G401.6 (cell line): ENCODE results near the gene TRIM17.

ENCODE experiments used
- FAIRE-seq: peaks from 2 replicates; lab custom pipeline; 2012; peaks lifted over from hg19 to GRCh38; lab: Jason Lieb, UNC

Gene TRIM17

DNA sequence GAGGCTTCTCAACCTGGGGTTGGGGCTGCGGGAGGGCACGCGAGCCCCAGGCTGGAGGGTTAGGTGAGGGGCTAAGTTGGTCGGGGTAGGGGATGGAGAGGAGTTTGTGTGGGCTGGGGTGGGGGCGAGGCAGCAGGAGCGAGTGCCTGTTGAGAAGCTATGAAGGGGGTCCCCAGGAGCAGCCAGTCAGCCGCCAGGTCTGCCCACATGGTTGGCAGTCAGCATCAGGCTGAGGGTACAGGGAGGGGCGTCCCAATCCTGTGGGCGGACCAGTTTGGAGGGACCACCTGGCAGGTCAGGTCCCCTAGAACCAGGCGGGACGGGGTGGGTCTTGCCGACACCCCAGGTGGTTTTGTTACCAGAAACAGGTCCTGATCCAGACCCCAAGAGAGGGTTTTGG is 400 bp upstream of the TRIM17 start:
- no peak for FAIRE-seq

DNA sequence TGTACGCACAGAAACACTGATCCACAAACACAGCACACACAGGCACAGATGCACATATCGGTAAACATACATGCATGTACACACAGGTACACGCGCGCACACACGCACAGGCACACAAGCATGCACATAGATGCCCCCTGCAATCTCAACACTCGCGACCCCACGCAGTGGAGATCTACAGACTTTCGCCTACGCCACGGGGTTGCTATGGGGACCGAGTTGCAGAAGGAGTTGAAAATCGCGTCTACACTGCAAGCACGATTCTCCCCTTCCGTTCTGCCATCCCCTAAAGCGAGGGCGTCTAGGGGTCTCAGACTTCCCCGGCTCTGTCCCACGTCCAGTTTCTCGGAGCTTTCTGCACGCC is 826 bp downstream of the TRIM17 start:
- no peak for FAIRE-seq

DNA sequence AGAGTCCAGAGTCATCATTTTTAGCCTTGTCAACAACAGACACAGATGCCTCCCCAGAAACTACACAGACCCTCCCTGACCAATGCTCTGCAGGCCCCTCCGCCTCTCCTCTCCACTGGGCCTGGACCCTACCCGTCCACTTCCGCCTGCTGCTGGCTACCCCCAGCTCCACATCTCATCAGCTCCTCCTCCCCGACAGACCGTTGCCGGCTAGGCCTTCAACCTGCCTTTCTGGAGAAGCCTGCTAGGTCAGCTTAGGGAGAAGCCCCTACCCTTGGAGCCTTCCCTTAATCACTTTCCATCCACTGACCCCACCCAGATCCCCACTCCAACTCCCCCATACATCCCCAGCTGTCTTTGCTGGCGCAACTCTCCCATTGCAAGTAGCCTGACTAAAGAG is 1.4 kb downstream of the TRIM17 start:
- no peak for FAIRE-seq

DNA sequence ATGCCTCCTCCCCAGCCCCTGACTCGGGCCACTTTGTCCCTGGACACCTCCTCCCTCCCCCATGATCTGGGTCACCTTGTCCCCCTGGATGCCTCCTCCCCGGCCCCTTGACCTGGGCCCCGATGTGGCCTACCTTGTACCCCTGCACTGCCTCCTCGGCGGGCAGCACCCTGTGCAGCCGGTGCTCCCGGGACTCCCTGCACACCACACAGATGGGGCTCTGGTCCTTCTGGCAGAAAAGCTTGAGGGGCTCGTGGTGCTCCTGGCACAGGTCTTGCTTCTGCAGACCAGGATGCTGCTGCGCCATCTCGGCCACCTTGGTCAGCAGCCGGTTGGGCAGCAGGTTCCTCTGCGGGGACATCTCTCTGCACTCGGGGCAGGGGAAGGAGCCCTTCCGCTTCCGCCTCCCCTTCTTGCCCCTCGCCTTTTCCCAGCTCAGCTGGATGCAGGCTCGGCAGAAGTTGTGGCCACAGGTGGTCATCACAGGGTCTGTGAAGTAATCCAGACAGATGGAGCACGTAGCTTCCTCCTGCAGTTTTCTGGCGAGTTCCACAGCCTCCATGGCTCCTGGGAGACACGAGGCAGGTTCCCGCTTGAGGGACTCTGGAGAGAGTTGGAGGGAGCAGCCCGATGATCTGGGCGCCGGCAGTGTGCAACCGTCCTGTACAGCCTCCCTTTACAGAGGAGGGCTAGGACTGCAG is 2.0 kb downstream of the TRIM17 start:
- FAIRE-seq, result no peak

DNA sequence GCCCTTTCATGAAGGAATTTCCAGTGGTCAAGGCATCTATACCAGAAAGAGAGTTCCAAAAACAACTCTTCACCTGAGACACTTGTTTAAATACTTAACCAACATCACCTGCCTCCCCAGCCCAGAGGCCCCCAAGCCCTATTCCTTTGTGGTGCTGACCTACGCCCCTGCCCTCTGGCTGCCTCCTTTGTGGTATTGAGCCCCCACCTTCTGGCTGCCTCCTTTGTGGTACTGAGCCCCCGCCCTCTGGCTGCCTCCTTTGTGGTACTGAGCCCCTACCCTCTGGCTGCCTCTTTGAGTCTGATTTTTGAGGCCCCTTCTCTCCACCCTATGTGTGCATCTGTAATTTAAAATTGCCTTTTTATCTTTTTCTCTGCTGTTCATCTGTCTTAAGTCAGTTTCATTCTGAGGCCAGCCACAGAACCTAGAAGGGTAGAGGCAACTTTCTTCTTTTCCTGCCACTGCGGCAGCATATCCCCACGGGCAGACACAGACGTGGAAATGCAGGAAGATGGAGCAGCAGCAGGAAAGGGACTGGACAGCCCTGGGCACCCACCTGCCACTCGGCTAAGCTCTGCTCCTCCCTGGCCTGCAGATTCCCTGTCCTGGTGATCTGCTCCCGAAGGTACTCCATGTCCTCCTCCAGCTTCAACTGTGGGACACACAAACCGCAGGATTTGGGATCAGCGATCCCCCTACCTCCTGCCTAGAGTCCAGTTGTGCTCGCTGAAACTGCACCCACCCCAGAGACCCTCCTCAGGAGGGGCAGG is 3.2 kb downstream of the TRIM17 start:
- FAIRE-seq, result no peak

DNA sequence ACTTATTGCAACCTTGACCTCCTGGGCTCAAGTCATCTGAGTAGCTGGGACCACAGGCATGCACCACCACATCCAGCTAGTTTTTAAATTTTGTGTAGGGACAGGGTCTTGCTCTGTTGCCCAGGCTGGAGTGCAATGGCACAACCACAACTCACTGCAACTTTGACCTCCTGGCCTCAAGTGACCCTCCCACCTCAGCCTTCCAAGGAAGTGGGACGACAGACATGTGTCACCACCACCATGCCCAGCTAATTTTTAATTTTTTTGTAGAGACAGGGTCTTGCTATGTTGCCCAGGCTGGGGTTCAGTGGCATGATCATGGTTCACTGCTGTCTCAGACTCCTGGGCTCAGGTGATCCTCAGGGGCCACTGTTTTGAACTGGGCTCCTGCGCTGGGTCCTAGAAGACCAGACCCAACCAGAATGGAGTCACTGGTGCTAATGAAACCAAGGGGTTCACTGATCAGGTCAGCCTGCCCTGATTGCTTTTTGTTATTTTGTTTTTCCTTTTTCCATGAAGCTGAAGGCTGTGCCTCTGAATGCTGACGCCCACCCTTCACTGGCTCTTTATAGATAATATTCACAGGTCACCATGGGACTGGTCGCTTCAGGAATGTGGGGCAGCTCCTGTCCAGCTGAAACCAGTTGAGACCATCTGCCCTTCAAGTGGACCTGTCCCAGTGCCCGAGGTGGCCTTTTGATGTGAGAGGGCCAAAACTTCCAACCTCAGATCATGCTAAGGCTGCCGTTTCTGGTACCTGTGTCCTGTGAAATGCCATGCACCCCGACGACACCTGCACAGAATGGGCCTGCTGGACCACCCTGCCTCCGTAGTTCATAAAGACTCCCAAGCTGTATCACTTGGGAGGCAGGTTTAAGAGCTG is 4.9 kb downstream of the TRIM17 start:
- no peak for FAIRE-seq

DNA sequence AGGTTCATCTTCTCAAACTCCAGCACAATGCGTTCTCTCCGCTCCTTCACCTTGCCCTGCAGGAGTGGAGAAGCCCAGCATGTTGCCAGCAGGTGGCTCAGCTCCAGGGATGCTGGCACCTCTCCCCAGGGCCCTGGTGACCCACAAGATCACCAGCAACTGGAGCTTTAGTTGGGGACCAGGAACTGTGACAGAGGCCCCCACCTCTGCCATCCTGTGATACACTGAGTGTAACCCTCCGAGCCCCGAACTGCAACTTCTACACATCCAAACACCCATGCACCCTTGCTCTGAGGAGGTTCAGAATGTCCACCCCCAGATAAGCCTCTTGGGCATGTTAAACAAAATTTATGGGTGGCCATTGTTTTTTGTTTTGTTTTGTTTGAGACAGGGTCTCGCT is 5.5 kb downstream of the TRIM17 start:
- FAIRE-seq, result no peak

DNA sequence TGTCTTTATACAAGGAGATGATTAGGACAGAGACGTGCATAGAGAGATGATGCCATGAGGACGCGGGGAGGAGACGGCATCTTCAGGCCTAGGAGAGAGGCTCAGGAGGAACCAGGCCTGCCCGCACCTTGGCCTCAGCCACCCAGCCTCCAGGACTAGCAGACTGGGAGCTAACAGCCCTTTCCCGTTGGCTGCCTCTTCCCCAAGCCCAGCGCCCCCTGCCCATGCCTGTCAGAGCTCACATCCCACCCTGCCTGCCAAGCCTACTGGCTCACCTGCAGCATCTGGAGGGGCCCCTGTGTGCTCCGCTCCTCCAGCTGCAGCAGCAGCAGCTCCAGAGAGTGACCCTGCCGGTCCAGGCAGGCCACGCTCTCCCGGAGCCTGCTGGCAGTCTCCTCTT is 6.0 kb downstream of the TRIM17 start:
- no peak for FAIRE-seq

DNA sequence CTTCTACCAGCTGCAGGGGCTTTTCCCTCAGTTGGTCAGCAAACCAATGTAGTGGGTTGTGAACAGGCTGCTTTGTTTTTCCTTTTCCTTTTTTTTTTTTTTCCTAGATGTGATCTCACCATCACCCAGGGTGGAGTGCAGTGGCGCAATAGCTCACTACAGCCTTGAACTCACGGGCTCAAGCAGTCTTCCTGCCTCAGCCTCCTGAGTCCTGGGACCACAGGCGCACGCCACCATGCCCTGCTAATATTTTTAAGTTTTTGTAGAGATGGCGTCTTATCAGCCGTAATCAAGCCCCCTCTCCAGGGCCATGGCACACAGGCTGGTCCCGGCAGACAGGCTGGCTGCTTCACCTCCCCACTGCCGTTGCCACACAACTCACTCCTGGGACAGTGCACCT is 6.6 kb downstream of the TRIM17 start:
- FAIRE-seq, result no peak

DNA sequence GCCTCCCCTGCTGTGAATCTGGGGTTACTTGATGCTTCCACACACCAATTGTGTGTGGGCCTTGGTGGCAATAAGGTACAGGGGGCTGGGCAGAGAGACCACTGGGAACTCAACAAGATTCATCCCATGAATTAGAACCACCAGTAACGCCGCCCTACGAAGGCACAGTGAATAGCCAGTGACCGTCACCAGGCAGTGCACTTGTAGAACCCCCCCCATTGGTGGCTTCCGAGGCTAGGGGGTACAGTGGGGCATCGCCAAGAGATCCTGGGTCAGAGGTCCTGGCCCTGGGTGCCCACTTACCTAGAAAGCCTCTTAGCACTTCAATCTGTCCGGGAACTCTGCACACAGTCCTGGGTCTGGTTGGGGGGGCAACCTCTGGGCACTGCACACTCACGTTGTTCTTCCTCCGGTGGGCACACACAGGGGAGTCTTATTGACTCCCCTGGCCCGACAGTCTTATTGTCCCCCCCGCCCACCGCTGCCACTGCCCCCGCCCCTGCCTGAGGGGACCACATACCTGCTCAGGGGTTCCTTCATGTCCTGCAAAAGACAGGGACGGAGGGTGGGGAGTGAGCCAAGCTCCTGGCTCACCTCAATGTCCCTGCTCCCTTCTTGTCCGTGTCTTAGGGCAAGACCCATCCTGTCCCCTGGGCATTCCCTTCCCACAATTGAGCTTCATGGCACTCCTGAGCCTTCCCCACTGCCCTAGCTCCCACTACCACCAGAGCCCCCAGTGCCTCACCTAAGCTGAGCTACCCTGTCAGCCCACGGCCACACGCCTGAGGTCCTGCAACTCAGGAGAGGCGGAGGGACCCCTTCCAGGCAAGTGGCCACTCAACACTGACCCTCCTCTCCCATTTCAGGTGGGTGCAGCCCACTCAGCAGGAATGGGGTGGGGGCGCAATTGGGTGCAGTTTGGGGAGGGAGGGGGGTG is 7.5 kb downstream of the TRIM17 start:
- FAIRE-seq, result no peak

DNA sequence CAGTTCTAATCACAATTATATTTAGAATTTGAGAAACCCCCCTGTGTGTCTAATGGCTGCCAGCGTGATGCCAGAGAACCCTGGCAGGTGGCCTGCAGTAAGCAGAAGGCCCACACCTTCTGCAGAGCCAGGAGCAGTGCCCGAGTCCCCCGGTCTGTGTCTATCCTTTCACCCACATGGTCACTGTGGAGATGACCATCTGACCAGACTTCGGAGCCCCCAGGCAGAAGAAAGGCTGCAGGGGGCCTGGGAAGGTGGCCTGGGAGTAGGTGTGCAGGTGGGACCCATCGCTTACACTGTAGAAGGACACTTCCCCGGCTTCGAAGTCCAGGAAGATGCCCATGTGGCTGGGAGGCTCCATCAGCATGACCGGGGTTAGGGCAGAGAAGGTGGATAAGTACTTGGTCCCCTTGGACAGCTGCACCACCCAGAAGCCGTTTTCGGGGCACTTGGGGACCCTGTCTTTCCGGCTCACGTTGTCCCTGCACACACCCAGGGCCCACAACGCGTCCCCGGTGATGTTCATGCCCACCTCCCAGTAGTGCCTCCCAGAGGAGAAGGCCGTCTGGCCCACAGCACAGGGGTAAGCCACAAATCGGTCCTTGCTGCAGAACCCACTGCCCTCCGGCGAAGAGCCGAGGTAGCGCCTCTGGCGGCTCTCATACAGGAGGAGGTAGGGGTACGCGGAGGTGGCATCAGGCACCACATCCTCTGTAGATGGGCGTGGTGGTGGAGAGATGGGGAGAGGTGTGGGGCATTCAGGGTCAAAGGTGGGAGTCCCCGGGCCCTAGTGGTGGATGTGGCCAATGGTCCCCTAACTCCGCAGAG is 8.4 kb downstream of the TRIM17 start:
- FAIRE-seq, result no peak

DNA sequence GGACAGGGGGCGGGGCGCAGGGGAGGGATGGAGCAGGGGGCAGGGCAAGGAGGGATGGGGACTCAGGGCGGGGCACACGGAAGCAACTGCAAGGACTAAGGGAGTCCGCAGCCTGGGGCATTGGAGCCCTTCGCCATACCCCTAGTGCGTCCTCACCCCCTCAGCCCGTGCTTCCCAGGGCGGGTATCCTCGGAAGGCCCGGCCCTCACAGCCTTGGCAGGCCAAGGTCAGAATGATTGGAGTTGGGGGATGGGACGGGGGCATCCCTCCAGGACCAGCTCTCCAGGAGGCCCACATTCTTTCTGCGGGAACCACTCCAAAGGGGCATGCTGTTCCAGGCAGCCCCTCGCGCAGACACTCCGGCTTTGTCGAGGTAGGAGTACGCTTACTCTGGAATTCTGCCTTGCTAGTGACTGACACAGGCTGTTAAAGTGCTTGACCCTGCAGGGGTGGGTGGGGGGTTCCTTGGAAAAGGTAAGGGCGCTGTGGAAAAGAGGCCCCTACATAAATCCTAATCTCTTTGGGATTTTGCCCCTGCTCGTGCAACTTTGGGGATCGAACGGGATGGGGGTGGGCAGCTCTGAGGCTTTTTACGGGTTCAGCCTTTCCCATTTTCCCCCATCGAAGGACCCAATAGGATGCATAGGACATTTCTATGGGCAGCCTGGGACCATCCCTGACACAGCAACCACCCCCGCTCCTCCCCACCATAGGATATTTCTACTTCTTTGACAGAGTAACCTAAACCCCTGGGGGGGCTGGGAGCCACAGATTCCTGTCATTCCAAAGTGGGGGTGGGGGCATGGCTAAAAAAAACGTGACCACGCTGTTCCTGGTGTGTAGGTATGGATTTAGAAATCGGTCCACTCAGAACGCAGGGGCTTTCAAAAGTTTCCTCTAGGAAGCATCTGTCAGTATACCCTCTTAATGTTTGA is 9.3 kb downstream of the TRIM17 start:
- no peak for FAIRE-seq

DNA sequence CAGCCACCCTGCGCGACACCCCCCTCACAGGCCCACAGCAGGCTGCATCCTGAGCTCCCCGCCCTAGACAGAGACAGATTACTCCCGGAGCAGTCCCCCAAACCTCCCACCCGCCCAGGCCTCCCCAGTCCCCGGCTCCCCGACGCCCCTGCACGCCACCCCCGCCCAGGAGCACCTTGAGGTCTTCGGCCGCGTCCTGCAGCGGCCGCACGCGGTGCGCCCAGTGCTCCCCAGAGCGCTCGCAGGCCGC is 10.8 kb downstream of the TRIM17 start:
- no peak for FAIRE-seq

DNA sequence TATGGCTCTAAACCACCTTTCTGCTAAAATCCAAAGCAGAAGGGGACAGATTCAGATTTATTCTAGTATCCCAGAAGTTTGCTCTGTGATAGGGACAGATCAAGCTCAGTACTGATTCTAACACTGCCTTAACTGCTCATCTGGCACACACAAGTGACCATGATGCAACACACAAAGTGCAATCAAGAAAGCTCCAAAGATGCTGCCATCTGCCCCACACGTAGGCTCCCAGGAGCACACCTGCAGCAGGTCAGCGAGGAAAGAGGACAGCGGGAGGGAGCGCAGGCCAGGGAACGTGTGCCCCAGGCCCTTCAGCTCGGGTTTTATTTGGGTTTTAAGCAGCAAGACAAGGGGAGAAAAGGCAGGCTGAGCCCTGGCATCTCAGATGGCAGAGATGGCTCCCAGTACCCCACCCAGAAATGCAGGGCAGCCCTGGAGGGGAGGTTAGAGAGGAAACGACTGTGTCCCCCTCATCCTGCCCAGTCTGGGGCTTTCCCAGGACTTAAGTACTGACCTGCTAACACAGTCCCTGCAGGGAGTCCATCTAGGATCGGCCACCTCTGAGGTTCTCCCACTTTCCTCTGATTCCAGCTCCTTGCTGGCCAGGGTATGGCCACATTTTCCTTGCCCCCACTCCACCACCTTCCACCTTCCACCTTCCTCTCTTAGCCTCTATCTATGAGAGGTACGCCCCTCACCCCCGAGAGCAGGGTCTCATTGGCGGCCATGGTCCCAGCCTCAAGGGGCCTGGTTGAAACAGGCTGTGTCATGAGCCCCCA is 11.3 kb downstream of the TRIM17 start:
- FAIRE-seq, result no peak

DNA sequence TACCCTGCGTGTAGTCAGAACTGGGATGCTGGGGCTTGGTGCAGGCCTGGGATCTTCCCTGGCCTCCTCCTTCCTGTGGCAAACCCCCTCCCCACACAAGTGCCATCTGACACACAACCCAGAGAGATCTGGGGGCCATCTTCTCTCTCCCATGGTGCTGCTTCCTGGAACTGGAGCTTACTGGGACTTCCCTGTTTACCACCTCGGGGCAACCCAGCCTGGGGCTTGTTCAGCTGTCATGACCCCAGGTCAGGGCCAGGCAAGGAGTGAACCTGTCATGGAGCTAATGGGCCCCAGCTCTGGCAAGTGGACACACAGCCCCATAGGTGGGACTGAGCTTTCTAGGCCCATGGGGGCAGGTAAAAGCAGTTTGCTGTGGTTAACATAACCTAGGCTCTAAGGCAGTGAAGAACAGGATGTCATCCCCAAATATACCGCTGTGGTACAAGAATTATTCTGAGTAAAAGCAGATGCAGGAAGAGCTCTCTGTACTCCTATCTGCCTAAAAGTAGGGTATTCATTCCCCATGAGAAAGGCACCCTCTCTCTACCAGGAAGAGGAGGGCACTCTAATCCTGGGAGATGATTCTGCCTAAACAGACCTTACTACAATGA is 12.4 kb downstream of the TRIM17 start:
- FAIRE-seq, result no peak

DNA sequence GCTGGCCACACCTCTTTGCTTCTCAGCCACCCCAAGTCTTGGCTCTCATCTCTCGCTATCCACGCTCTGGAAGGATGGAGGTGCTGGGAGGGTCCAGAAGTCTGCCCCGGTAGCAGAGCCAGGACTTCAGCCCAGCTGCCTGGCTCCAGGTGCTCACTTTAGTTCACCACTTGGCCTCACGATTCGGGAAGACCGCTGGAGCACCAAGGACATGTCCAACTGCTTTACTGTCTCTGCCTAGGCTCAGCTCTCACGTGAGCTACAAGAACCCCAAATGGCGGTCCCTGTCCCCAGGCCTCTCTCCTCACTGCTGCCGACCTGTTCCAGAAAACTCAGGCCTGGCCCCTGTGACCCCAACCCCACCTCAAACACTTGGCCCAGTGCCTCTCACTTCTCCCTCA is 13.4 kb downstream of the TRIM17 start:
- FAIRE-seq, result no peak

DNA sequence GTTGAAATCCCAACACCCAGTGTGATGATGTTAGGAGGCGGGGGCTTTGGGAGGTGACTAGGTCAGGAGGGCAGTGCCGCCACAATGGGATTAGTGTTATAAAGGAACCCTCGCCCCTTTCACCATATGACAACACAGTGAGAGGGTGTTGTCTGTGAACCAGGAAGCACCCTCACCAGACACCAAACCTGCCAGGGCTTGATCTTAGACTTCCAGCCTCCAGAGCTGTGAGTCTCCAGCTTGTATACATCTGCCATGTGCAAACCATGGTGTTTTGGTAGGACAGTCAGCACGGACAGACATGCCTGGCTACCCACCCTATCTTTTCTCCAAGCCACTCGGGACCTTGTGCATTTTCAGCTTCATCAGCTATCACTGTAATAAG is 14.0 kb downstream of the TRIM17 start:
- no peak for FAIRE-seq

DNA sequence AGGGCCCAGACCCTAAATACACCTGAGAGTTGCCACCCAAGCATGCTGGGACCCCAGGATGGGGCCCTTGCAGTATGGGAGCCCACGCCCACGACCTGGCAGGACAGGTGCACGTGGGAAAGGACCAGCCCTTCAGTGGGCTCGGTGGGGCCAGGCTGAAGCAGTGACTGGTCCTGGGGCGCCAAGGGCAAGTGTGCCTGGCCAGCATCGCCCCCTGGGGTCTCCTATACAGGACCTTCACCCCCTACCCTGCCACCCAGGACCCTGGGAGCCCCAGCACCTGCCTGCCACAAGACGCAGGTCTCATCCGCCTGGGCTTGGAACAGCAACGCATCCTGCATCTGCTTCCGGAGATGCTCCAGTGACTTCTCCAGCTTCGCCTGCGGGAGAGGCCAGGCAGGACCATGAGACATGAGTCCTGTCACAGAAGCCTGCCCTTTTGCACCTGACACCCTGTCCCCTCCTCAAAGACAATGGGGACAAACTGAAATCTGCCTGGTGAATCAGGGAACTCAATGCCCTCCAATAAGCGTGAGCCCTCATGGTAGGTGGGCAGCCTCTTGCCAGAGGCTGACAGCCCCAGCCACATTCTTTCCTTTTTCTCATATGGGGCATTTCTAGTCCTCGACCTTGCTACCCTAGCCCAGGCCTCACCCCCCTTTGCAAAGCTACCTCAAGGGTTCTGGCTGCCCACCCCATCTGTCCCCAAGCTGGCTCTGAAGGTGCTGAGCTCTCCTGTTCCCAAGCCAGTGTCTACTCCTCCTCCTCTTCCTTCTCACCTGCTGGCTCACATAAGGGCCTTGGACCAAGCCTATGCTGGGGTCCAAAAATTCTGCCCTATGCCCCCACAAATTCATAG is 14.7 kb downstream of the TRIM17 start:
- no peak for FAIRE-seq
